Neuronal stem cell (in vitro differentiated cells): ENCODE measurements around the gene CAND2.

Source experiments
- DNase-seq: peaks from one replicate; pipeline ENCODE4 v3.0.0-alpha.2; 2013; ENCODE audit warnings: low spot score
- H2AFZ ChIP-seq: one replicate; pipeline ENCODE4 v1.6.1; 2013; ENCODE audit warnings: mild to moderate bottlenecking, low read length, inconsistent platforms
- H2AK5ac ChIP-seq: 2 replicates; pipeline ENCODE4 v1.6.1; 2013; ENCODE audit warnings: low read depth, mild to moderate bottlenecking, inconsistent platforms, low read length, moderate library complexity, mixed read lengths
- H2BK120ac ChIP-seq: 2 replicates; pipeline ENCODE4 v1.6.1; 2013; ENCODE audit warnings: low read depth, mild to moderate bottlenecking, inconsistent platforms, low read length, moderate library complexity, mixed read lengths
- H2BK12ac ChIP-seq: one replicate; pipeline ENCODE4 v1.6.1; 2013; ENCODE audit warnings: low read length, inconsistent platforms
- H2BK15ac ChIP-seq: 2 replicates; pipeline ENCODE4 v1.6.1; 2013; ENCODE audit warnings: mild to moderate bottlenecking, low read length, inconsistent platforms, mixed read lengths
- H2BK5ac ChIP-seq: one replicate; pipeline ENCODE4 v1.6.1; 2013; ENCODE audit warnings: inconsistent platforms, mild to moderate bottlenecking, low read length, moderate library complexity
- H3K14ac ChIP-seq: one replicate; pipeline ENCODE4 v1.6.1; 2013; ENCODE audit warnings: low read length, inconsistent platforms
- H3K18ac ChIP-seq: 2 replicates; pipeline ENCODE4 v1.6.1; 2013; ENCODE audit warnings: low read length, inconsistent platforms
- H3K23ac ChIP-seq: 2 replicates; pipeline ENCODE4 v1.6.1; 2013; ENCODE audit warnings: low read depth, mild to moderate bottlenecking, mixed read lengths, low read length, inconsistent platforms; ENCODE audit not compliant: poor library complexity
- H3K27ac ChIP-seq: replicated peaks from 3 replicates; pipeline ENCODE4 v1.5.1; 2013; ENCODE audit warnings: low read length, inconsistent platforms
- H3K27me3 ChIP-seq, 3 experiments: 2 replicates each; pipeline ENCODE4 v1.6.1; 2013; ENCODE audit warnings: low read length in 3 of 3, mild to moderate bottlenecking in 2 of 3, inconsistent platforms in 1 of 3, low read depth in 1 of 3, mixed read lengths in 1 of 3, moderate library complexity in 1 of 3; ENCODE audit not compliant: control insufficient read depth in 3 of 3, insufficient read depth in 3 of 3
- H3K36me3 ChIP-seq, 2 donors: replicated peaks in 1 of 2; 2 replicates each; pipeline ENCODE4 v1.6.1; 2013; ENCODE audit warnings: low read length in 2 of 2; ENCODE audit not compliant: control insufficient read depth in 2 of 2, insufficient read depth in 2 of 2
- H3K4ac ChIP-seq: 2 replicates; pipeline ENCODE4 v1.6.1; 2013; ENCODE audit warnings: inconsistent platforms, mild to moderate bottlenecking, low read length, moderate library complexity
- H3K4me1 ChIP-seq, 2 donors: 1 replicate in 1 of 2; 2 replicates in 1 of 2; pipeline ENCODE4 v1.6.1; 2013; ENCODE audit warnings: low read length in 2 of 2, low read depth in 1 of 2; ENCODE audit not compliant: control insufficient read depth in 2 of 2, insufficient read depth in 1 of 2
- H3K4me2 ChIP-seq: one replicate; pipeline ENCODE4 v1.6.1; 2013; ENCODE audit warnings: mild to moderate bottlenecking, low read length, inconsistent platforms; ENCODE audit not compliant: insufficient read depth, poor library complexity, severe bottlenecking
- H3K4me3 ChIP-seq, 2 donors: 2 replicates each; pipeline ENCODE4 v1.5.1; 2013; ENCODE audit warnings: low read length in 2 of 2, mild to moderate bottlenecking in 2 of 2, inconsistent platforms in 1 of 2, moderate library complexity in 1 of 2
- H3K79me1 ChIP-seq: one replicate; pipeline ENCODE4 v1.6.1; 2013; ENCODE audit warnings: low read depth, mild to moderate bottlenecking, inconsistent platforms, low read length, moderate library complexity
- H3K9ac ChIP-seq: one replicate; pipeline ENCODE4 v1.6.1; 2013; ENCODE audit warnings: mild to moderate bottlenecking, low read depth, low read length, inconsistent platforms; ENCODE audit not compliant: poor library complexity
- H3K9me3 ChIP-seq, 2 donors: replicated peaks in 1 of 2; 2 replicates each; pipeline versions ENCODE3 to v1.6.1; 2013; ENCODE audit warnings: low read length in 2 of 2, mild to moderate bottlenecking in 2 of 2, inconsistent platforms in 1 of 2, low read depth in 1 of 2, mixed read lengths in 1 of 2, moderate library complexity in 1 of 2; ENCODE audit not compliant: control insufficient read depth in 2 of 2, insufficient read depth in 1 of 2
- H4K8ac ChIP-seq: one replicate; pipeline ENCODE4 v1.6.1; 2013; ENCODE audit warnings: low read depth, mild to moderate bottlenecking, inconsistent platforms, low read length, moderate library complexity
- H4K91ac ChIP-seq: one replicate; pipeline ENCODE4 v1.6.1; 2013; ENCODE audit warnings: low read length, low read depth, mild to moderate bottlenecking, inconsistent platforms; ENCODE audit not compliant: poor library complexity
- WGBS, 2 donors: extraction: QIAGEN DNeasy Blood & Tissue Kit; methylation state at CpG; one replicate each; pipeline ENCODE4 v1.1.7; 2013; ENCODE audit warnings: missing lambda C conversion rate in 2 of 2, mixed read lengths in 1 of 2; ENCODE audit not compliant: insufficient read length in 2 of 2, insufficient replicate concordance in 1 of 2; ENCODE audit errors: extremely low coverage in 2 of 2; 5-methylcytosine and 5-hydroxymethylcytosine counted together

The CAND2 gene

DNA sequence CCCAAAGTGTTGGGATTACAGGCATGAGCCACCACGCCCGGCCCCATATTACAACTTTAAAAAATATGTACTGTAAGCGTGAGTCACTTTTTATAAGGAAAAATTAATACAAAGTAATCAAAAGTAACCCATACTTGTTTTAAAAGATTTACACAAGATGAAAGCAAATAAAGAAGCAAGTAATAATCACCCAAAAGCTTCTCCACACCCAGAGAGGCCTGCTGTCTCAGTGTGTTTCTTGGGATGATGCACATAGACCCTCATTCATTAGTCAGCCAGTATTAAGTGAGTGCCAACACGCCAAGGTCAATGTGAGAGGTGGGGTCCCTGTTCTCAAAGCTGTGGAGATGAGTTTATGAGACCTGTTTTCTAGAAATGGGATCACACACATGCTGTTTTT is 32.9 kb downstream of the CAND2 start:
- Histone ChIP-seq H3K18ac (no peak overlapping the region), H3K79me1 (no peaks in the 10 kb centered on the region), H3K14ac (no peak overlapping the region), H3K9ac (no peak overlapping the region), H4K91ac (no peak overlapping the region), H3K4me1 (peaks cover 0 to 3% of the 10 kb centered on the region in 2 donors), H2AK5ac (no peak overlapping the region), H3K27ac (no peak overlapping the region), H3K9me3 (peaks cover 0 to 1% of the 10 kb centered on the region in 2 donors), H2AFZ (no peak overlapping the region), H3K4me3 (no peak overlapping the region), H3K27me3 (no peaks in the 10 kb centered on the region), H3K4me2 (no peak overlapping the region), H2BK15ac (no peak overlapping the region), H3K23ac (no peak overlapping the region), H3K36me3 (peaks cover 35 to 56% of the 10 kb centered on the region in 2 donors), H2BK5ac (no peak overlapping the region), H2BK12ac (no peak overlapping the region), H4K8ac (no peak overlapping the region), H3K4ac (no peak overlapping the region), H2BK120ac (no peak overlapping the region)
- WGBS, 2 donors = no CpG with 5 or more reads among the region's 4 CpGs
- DNase-seq = no peak

DNA sequence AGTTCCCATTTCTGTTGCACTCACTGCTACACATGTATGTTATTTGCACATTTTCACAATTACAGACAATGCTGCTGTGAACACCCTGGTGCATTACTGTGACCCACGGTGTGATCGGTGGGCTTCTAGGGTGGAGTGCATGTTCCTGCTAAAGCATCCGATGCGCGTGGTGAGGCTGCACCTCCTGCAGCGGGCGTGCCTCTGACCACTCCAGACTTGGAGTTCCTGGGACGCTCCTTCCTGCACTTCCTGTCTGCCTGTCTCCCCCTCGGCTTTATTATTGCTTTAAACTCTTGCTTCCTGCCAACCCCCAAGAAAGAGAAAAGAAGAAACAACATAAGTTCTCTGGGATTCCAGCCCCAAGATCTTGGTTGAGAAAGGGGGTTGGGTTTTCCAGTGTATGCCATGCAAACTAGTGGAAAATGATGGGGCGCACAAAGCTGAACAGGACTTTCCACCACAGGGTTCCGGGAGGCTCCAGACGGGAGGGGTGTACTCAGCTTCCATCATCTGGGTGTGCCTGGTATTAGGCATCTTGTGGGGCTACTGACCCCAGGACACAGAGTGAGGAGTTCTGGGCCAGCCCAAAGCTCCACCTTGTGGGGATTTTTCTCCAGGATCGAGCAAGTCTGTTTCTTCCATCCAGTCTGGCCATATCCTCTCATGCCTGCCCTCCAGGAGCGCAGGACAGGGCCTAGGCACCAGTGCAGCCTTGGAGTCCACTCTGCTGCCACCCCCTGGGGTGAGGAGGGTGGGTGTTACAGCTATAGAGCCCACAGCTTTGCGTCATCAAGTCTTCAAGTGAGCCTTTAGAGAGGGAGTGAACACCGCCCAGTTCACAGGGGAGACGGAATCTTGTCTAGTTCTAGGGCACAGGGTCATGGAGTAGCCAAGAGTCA is 33.7 kb downstream of the CAND2 start:
- no peaks in the 10 kb centered on the region for H3K27me3 ChIP-seq

DNA sequence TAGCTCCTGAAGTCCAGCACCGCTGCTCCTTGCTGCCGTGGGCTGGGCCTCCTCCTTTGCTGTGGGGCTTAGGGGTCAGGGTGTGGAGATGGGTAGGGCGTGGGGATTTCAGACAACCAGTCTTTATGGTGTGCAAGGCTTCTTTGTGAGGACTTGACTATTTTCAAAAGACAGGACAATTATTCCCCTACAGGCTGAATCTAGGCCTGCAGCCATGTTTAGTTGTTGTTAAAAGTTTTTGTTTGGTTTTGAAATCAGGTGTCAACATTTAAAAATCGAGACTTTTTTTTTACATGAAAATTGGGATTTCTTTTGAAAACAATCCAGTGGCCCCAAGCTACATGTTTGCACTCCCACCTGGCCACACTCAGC is 34.3 kb downstream of the CAND2 start:
- no peak overlapping the region for H3K4ac ChIP-seq
- H3K79me1 ChIP-seq = no peaks in the 10 kb centered on the region
- no CpG with 5 or more reads among the region's 4 CpGs for WGBS, 2 donors

More for the DNA sequence above, 33.7 kb downstream of the CAND2 start:
- H3K23ac ChIP-seq = no peak overlapping the region
- peak overlapping the region; percentile 33 for H3K27ac ChIP-seq
- no peak overlapping the region for H4K91ac ChIP-seq
- no peak overlapping the region for H3K14ac ChIP-seq
- no peak overlapping the region for H3K4ac ChIP-seq
- H3K18ac ChIP-seq = no peak overlapping the region
- peak overlapping the region; percentile 33 for H3K9ac ChIP-seq
- peaks cover 0 to 1% of the 10 kb centered on the region in 2 donors for H3K9me3 ChIP-seq
- no peak overlapping the region for H3K4me2 ChIP-seq
- no peak overlapping the region for H2BK15ac ChIP-seq
- no peak overlapping the region for H2AK5ac ChIP-seq
- no peak overlapping the region for H4K8ac ChIP-seq
- H3K4me3 ChIP-seq = no peak overlapping the region
- no peak for DNase-seq
- H2AFZ ChIP-seq = no peak overlapping the region
- peaks cover 0 to 3% of the 10 kb centered on the region in 2 donors for H3K4me1 ChIP-seq
- no peak overlapping the region for H2BK12ac ChIP-seq
- no peak overlapping the region for H2BK120ac ChIP-seq
- H3K79me1 ChIP-seq = no peaks in the 10 kb centered on the region
- H2BK5ac ChIP-seq = no peak overlapping the region
- no CpG with 5 or more reads among the region's 17 CpGs for WGBS, 2 donors
- peaks cover 41 to 63% of the 10 kb centered on the region in 2 donors for H3K36me3 ChIP-seq

DNA sequence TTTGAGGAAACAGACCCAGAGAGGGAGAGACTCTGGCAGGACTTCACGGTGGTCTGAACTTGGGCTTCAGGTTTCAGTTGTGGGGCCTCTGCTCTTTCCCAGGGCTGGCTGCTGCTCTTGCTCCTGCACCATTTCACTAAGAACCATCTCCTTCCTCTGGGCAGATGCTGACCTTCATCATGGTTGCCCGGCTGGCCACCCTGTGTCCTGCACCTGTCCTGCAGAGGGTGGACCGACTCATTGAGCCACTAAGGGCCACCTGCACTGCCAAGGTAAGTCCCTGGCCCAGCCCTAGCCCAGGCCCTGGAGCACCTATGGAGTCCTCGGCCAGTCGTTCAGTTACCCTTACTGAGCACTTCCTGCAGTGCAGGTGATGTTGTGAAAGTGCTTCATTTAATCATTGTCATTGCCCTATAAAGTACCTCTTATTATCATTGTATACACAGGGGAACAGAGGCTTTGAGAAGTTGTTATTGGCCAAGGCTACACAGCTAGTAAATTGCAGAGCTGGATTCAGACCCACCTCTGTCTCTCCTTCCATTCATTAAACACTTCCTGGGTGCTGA is 34.9 kb downstream of the CAND2 start:
- Histone ChIP-seq H3K27ac (peak overlapping the region; percentile 26), H3K79me1 (no peaks in the 10 kb centered on the region), H3K9me3 (peaks cover 0 to 1% of the 10 kb centered on the region in 2 donors), H2BK120ac (no peak overlapping the region), H3K14ac (no peak overlapping the region), H2BK5ac (no peak overlapping the region), H3K27me3 (no peaks in the 10 kb centered on the region), H3K4ac (peak overlapping the region; percentile 19), H3K23ac (peak overlapping the region; percentile 45), H3K4me1 (no peaks in the 10 kb centered on the region), H2BK15ac (no peak overlapping the region), H3K4me3 (no peak overlapping the region), H4K91ac (no peak overlapping the region), H4K8ac (no peak overlapping the region), H2AFZ (no peak overlapping the region), H3K36me3 (peaks cover 52 to 76% of the 10 kb centered on the region in 2 donors), H3K4me2 (no peak overlapping the region), H3K9ac (no peak overlapping the region), H2BK12ac (no peak overlapping the region), H2AK5ac (no peak overlapping the region), H3K18ac (no peak overlapping the region)
- WGBS, 2 donors = no CpG with 5 or more reads among the region's 5 CpGs
- DNase-seq = no peak

More for the DNA sequence above, 34.3 kb downstream of the CAND2 start:
- Histone ChIP-seq H3K9me3 (peaks cover 0 to 1% of the 10 kb centered on the region in 2 donors), H2AK5ac (no peak overlapping the region), H2AFZ (no peak overlapping the region), H2BK5ac (no peak overlapping the region), H3K36me3 (peaks cover 47 to 70% of the 10 kb centered on the region in 2 donors), H4K8ac (no peak overlapping the region), H3K14ac (no peak overlapping the region), H2BK120ac (no peak overlapping the region), H3K23ac (no peak overlapping the region), H3K4me3 (no peak overlapping the region), H3K4me2 (no peak overlapping the region), H3K27ac (peak overlapping the region; percentile 33), H3K27me3 (no peaks in the 10 kb centered on the region), H3K9ac (peak overlapping the region; percentile 33), H2BK15ac (no peak overlapping the region), H3K18ac (no peak overlapping the region), H2BK12ac (no peak overlapping the region), H3K4me1 (peaks cover 0 to 2% of the 10 kb centered on the region in 2 donors), H4K91ac (no peak overlapping the region)
- no peak for DNase-seq
